Neural progenitor cell (in vitro differentiated cells): ENCODE results near the gene PTPRU. TPM values are rescaled to one million over a fixed set of nuclear protein-coding genes. Genes with fewer than 3 reads are reported as not detected.
A peak's percentile ranks its signal among the peaks of the same experiment; 100 is the strongest.

Source experiments
- DNase-seq: peaks from one replicate; pipeline ENCODE4 v3.0.0-alpha.2; 2016; ENCODE audit warnings: low spot score
- H2AFZ ChIP-seq: fragments of 200-600 bp; sonication (generic); replicated peaks from 2 replicates; pipeline ENCODE4 v1.6.1; 2016; ENCODE audit warnings: antibody characterized with exemption
- H3F3A ChIP-seq: fragments of 200-600 bp; sonication (generic); 2 replicates; pipeline ENCODE4 v1.6.1; 2016; ENCODE audit warnings: antibody characterized with exemption, low read depth
- H3K27ac ChIP-seq: fragments of 200-600 bp; sonication (generic); 2 replicates; pipeline ENCODE4 v1.5.1; 2016; ENCODE audit warnings: mild to moderate bottlenecking
- H3K27me3 ChIP-seq: fragments of 200-600 bp; sonication (generic); 2 replicates; pipeline ENCODE4 v1.6.1; 2016; ENCODE audit warnings: mild to moderate bottlenecking, moderate library complexity
- H3K36me3 ChIP-seq: fragments of 200-600 bp; sonication (generic); 2 replicates; pipeline ENCODE4 v1.5.1; 2016
- H3K4me1 ChIP-seq: fragments of 200-600 bp; sonication (generic); 2 replicates; pipeline ENCODE4 v1.6.1; 2016; ENCODE audit warnings: mixed run types
- H3K4me2 ChIP-seq: fragments of 200-600 bp; sonication (generic); 2 replicates; pipeline ENCODE4 v1.6.1; 2016
- H3K4me3 ChIP-seq: fragments of 200-600 bp; sonication (generic); 2 replicates; pipeline ENCODE4 v1.5.1; 2016
- H3K79me2 ChIP-seq: fragments of 200-600 bp; sonication (generic); 2 replicates; pipeline ENCODE4 v1.6.1; 2016; ENCODE audit warnings: low read depth
- H3K9ac ChIP-seq: fragments of 200-600 bp; sonication (generic); 2 replicates; pipeline ENCODE4 v1.6.1; 2016
- H3K9me3 ChIP-seq: fragments of 200-600 bp; sonication (generic); 2 replicates; pipeline ENCODE4 v1.5.1; 2016; ENCODE audit warnings: low read depth
- H4K20me1 ChIP-seq: fragments of 200-600 bp; sonication (generic); 2 replicates; pipeline ENCODE4 v1.6.1; 2016; ENCODE audit warnings: low read depth
- H3K27ac Mint-ChIP-seq: 3 replicates; pipeline ENCODE4 v1.8.0; 2021; ENCODE audit warnings: mixed read lengths
- H3K27me3 Mint-ChIP-seq: 2 replicates; pipeline ENCODE4 v1.8.0; 2022; ENCODE audit warnings: low read depth, mild to moderate bottlenecking, inconsistent platforms, moderate library complexity, mixed read lengths; ENCODE audit not compliant: insufficient read depth
- H3K36me3 Mint-ChIP-seq: 3 replicates; pipeline ENCODE4 v1.8.0; 2021; ENCODE audit warnings: mixed read lengths
- H3K4me1 Mint-ChIP-seq: 3 replicates; pipeline ENCODE4 v1.8.0; 2021; ENCODE audit warnings: mixed read lengths
- H3K4me3 Mint-ChIP-seq: 3 replicates; pipeline ENCODE4 v1.8.0; 2021; ENCODE audit warnings: mild to moderate bottlenecking, moderate library complexity, mixed read lengths
- H3K9me3 Mint-ChIP-seq: 3 replicates; pipeline ENCODE4 v1.8.0; 2020; ENCODE audit warnings: mixed read lengths
- EZH2 ChIP-seq: fragments of 200-600 bp; sonication (generic); IDR thresholded peaks from 2 replicates; pipeline ENCODE4 v1.6.1; 2017; ENCODE audit warnings: antibody characterized with exemption, mild to moderate bottlenecking, moderate library complexity
- EZH2phosphoT487 ChIP-seq: fragments of 200-600 bp; sonication (generic); IDR thresholded peaks from 2 replicates; pipeline ENCODE4 v1.6.1; 2017; ENCODE audit warnings: antibody characterized with exemption
- total RNA-seq: library from RNA; depleted of rRNA; stranded (reverse); fragments of >200 nt; gene quantifications from 2 replicates; pipeline ENCODE4 v1.2.3, GENCODE V29; 2015; ENCODE audit warnings: low replicate concordance
- TF ChIP-seq, protein P1 (sequence below): fragments of 200-600 bp; sonication (generic); IDR thresholded peaks from 2 replicates; pipeline ENCODE4 v1.5.1; 2017; ENCODE audit warnings: antibody characterized with exemption, mild to moderate bottlenecking

PTPRU gene
- total RNA-seq, 1 donor from 2014 or later = 29.5 TPM

DNA sequence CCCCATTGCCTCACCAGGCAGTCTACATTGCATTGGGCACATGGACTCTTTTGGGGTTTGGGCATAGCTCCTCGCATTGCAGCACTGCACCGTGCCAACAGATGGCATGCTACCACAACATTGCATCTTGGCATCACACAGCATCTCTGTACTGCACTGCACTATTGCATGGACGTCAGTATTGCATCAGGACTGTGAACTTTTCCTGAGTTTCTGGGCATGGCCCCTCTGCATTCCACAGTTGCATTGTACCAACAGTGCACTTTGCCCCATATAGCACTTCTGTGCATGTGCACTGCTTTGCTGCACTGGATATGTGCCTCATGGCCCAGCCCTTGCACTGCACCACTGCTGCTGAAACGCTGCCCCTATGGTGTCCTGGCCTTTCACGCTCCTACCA is 9.6 kb downstream of the PTPRU start:
- H3F3A ChIP-seq = peaks cover 10% of the 10 kb centered on the region
- no peak overlapping the region for H2AFZ ChIP-seq
- H3K79me2 ChIP-seq = peaks cover 9% of the 10 kb centered on the region
- Mint-ChIP-seq H3K27ac (peak overlapping the region; percentile 78), H3K27me3 (peaks cover 2% of the 10 kb centered on the region), H3K4me3 (no peak overlapping the region), H3K9me3 (no peaks in the 10 kb centered on the region), H3K36me3 (no peaks in the 10 kb centered on the region), H3K4me1 (peaks cover 48% of the 10 kb centered on the region)
- H3K27me3 ChIP-seq = no peaks in the 10 kb centered on the region
- peak; percentile 50 for DNase-seq
- H3K27ac ChIP-seq = no peak overlapping the region
- H3K9ac ChIP-seq = no peak overlapping the region
- no peaks in the 10 kb centered on the region for H3K36me3 ChIP-seq
- H4K20me1 ChIP-seq = peaks cover 13% of the 10 kb centered on the region
- H3K4me3 ChIP-seq = no peak overlapping the region
- peaks cover 32% of the 10 kb centered on the region for H3K4me1 ChIP-seq
- H3K9me3 ChIP-seq = no peaks in the 10 kb centered on the region
- H3K4me2 ChIP-seq = no peak overlapping the region
- TF ChIP-seq EZH2 = no peak
- TF ChIP-seq, protein P1, sequence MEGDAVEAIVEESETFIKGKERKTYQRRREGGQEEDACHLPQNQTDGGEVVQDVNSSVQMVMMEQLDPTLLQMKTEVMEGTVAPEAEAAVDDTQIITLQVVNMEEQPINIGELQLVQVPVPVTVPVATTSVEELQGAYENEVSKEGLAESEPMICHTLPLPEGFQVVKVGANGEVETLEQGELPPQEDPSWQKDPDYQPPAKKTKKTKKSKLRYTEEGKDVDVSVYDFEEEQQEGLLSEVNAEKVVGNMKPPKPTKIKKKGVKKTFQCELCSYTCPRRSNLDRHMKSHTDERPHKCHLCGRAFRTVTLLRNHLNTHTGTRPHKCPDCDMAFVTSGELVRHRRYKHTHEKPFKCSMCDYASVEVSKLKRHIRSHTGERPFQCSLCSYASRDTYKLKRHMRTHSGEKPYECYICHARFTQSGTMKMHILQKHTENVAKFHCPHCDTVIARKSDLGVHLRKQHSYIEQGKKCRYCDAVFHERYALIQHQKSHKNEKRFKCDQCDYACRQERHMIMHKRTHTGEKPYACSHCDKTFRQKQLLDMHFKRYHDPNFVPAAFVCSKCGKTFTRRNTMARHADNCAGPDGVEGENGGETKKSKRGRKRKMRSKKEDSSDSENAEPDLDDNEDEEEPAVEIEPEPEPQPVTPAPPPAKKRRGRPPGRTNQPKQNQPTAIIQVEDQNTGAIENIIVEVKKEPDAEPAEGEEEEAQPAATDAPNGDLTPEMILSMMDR = peak; percentile 60

DNA sequence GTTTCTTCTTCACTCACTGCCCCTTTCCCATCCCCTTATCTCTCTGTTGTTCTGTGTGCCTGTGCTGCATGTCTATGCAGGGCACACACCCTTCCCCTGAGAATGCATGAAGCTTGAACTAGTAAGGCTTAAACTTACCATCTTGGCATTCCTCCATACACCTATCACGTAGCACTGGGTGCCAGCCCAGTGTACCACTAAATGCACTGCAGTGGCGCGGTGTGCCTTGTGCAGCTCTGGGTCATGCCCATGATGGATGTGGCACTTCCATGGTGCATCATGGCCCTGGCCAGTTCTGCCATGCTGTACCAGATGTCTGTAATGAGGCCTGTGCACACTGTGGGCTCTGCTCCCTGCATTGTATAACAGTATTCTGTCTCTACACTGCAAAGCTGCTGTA is 10.7 kb downstream of the PTPRU start:
- no peaks in the 10 kb centered on the region for H3K9me3 Mint-ChIP-seq
- H3F3A ChIP-seq = peaks cover 10% of the 10 kb centered on the region
- no peak overlapping the region for H2AFZ ChIP-seq
- no peak overlapping the region for H3K4me2 ChIP-seq
- no peak for DNase-seq
- H3K36me3 ChIP-seq = no peaks in the 10 kb centered on the region
- H3K9ac ChIP-seq = no peak overlapping the region
- no peak overlapping the region for H3K4me3 Mint-ChIP-seq
- TF ChIP-seq, protein P1 = no peak
- no peak for TF ChIP-seq EZH2phosphoT487
- no peak for TF ChIP-seq EZH2
- H3K27ac ChIP-seq = no peak overlapping the region
- H3K4me1 ChIP-seq = peaks cover 32% of the 10 kb centered on the region
- H3K36me3 Mint-ChIP-seq = no peaks in the 10 kb centered on the region
- no peak overlapping the region for H3K27ac Mint-ChIP-seq
- H3K4me1 Mint-ChIP-seq = peaks cover 52% of the 10 kb centered on the region
- peaks cover 13% of the 10 kb centered on the region for H4K20me1 ChIP-seq
- no peaks in the 10 kb centered on the region for H3K27me3 ChIP-seq
- H3K27me3 Mint-ChIP-seq = peaks cover 5% of the 10 kb centered on the region
- peaks cover 11% of the 10 kb centered on the region for H3K79me2 ChIP-seq
- H3K9me3 ChIP-seq = no peaks in the 10 kb centered on the region
- H3K4me3 ChIP-seq = no peak overlapping the region

DNA sequence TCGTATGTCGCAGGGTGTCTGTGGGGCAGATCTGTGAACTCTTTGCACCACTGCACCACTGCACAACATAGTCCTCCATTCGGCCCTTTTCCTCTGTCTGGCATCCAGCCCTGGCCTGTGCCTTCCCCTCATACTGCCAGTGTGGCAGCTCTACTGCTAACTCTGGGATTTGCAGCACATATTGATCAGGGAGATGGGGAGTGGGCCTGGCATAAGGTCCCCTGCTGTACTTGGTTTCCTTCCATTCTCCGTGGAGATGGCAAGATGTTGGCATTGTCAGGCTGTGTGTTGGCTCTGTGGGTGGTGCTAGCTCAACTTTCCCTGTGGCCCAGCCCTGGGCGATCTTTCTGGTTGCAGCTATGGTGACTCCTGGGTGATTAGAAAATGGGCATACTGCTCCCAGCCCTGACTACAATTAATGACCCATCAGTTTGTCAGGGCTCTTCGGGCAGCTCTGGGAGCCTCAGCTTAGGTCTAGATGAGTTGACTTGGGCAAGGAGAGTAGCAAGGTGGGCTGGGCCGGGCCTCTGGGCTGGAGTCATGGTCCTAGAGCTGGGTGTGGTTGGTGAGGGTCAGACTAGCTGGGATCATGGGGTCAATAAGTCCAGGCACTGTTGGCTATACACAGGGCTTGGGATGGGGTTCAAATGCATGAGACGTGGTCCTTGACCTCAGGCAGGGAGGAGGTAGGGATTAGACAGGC is 11.4 kb downstream of the PTPRU start:
- Histone ChIP-seq H2AFZ (no peak overlapping the region), H3K9ac (no peak overlapping the region), H4K20me1 (peaks cover 13% of the 10 kb centered on the region), H3K4me2 (no peak overlapping the region), H3K4me1 (peaks cover 32% of the 10 kb centered on the region), H3K79me2 (peaks cover 11% of the 10 kb centered on the region), H3K4me3 (no peak overlapping the region), H3K36me3 (no peaks in the 10 kb centered on the region), H3F3A (peaks cover 10% of the 10 kb centered on the region), H3K27ac (no peak overlapping the region), H3K27me3 (no peaks in the 10 kb centered on the region), H3K9me3 (no peaks in the 10 kb centered on the region)
- H3K4me3 Mint-ChIP-seq = peak overlapping the region; percentile 75
- no peaks in the 10 kb centered on the region for H3K9me3 Mint-ChIP-seq
- H3K27ac Mint-ChIP-seq = peak overlapping the region; percentile 91
- TF ChIP-seq, protein P1 = no peak
- TF ChIP-seq EZH2phosphoT487 = no peak
- no peak for TF ChIP-seq EZH2
- no peak for DNase-seq
- peaks cover 52% of the 10 kb centered on the region for H3K4me1 Mint-ChIP-seq
- peaks cover 5% of the 10 kb centered on the region for H3K27me3 Mint-ChIP-seq
- H3K36me3 Mint-ChIP-seq = no peaks in the 10 kb centered on the region
